HepG2 (cell line): Measurements from ENCODE around the gene BPIFA1. TPM values are rescaled to one million over a fixed set of nuclear protein-coding genes. Genes with fewer than 3 reads are reported as not detected.
A peak's percentile ranks its signal among the peaks of the same experiment; 100 is the strongest.

Experiments used
- BRF2 ChIP-seq: sonication (generic); formaldehyde crosslinking; IDR thresholded peaks from 2 replicates; pipeline ENCODE4 v1.8.1; 2022; ENCODE audit warnings: mild to moderate bottlenecking, missing genetic modification reagents
- JUNB ChIP-seq: sonication (generic); formaldehyde crosslinking; IDR thresholded peaks from 2 replicates; pipeline ENCODE4 v1.8.0; 2022; ENCODE audit warnings: missing genetic modification reagents, mild to moderate bottlenecking, borderline replicate concordance
- KDM3A ChIP-seq: IDR thresholded peaks from 2 replicates; pipeline ENCODE4 v1.6.1; 2018; ENCODE audit warnings: low read depth, missing compliant biosample characterization
- KLF16 ChIP-seq, 2 experiments: sonication (generic) in 1 of 2; formaldehyde crosslinking in 1 of 2; IDR thresholded peaks; 2 replicates each; pipeline versions ENCODE4 v1.6.1 to v1.8.0; 2016 to 2023; ENCODE audit warnings: missing genetic modification reagents in 2 of 2, missing compliant biosample characterization in 1 of 2
- NFYB ChIP-seq: sonication (generic); formaldehyde crosslinking; IDR thresholded peaks from 2 replicates; pipeline ENCODE4 v1.4.0; 2020; ENCODE audit warnings: missing genetic modification reagents
- PPARG ChIP-seq: conservative IDR thresholded peaks from 2 replicates; pipeline ENCODE4 v1.6.1; 2016; ENCODE audit warnings: missing biosample characterization, missing genetic modification reagents
- REL ChIP-seq: sonication (generic); formaldehyde crosslinking; conservative IDR thresholded peaks from 2 replicates; pipeline ENCODE4 v1.8.0; 2022; ENCODE audit warnings: mild to moderate bottlenecking, missing genetic modification reagents, moderate library complexity
- REPIN1 ChIP-seq: sonication (generic); formaldehyde crosslinking; IDR thresholded peaks from 2 replicates; pipeline ENCODE4 v1.8.0; 2022; ENCODE audit warnings: missing genetic modification reagents, low read depth, mild to moderate bottlenecking, borderline replicate concordance
- SIX1 ChIP-seq: sonication (generic); formaldehyde crosslinking; IDR thresholded peaks from 2 replicates; pipeline ENCODE4 v1.4.0; 2020; ENCODE audit warnings: missing genetic modification reagents, borderline replicate concordance
- ZBTB20 ChIP-seq: sonication (generic); formaldehyde crosslinking; IDR thresholded peaks from 2 replicates; pipeline ENCODE4 v1.8.1; 2023; ENCODE audit warnings: missing genetic modification reagents, low read depth, mild to moderate bottlenecking, borderline replicate concordance
- ZBTB21 ChIP-seq: sonication (generic); formaldehyde crosslinking; IDR thresholded peaks from 2 replicates; pipeline ENCODE4 v1.4.0; 2020; ENCODE audit warnings: missing genetic modification reagents
- ZBTB7A ChIP-seq: sonication (generic); formaldehyde crosslinking; IDR thresholded peaks from 2 replicates; pipeline ENCODE4 v1.8.0; 2022; ENCODE audit warnings: mild to moderate bottlenecking, missing genetic modification reagents
- ZC3H13 ChIP-seq: sonication (generic); formaldehyde crosslinking; IDR thresholded peaks from 2 replicates; pipeline ENCODE4 v1.8.1; 2023; ENCODE audit warnings: mild to moderate bottlenecking, missing genetic modification reagents, moderate library complexity
- ZMYM4 ChIP-seq: sonication (generic); formaldehyde crosslinking; IDR thresholded peaks from 2 replicates; pipeline ENCODE4 v1.8.1; 2023; ENCODE audit warnings: mild to moderate bottlenecking, missing genetic modification reagents
- ZNF274 ChIP-seq: sonication (generic); formaldehyde crosslinking; IDR thresholded peaks from 2 replicates; pipeline ENCODE4 v1.5.1; 2020; ENCODE audit warnings: mild to moderate bottlenecking, missing genetic modification reagents
- ZNF33A ChIP-seq: sonication (generic); formaldehyde crosslinking; IDR thresholded peaks from 2 replicates; pipeline ENCODE4 v1.5.1; 2020; ENCODE audit warnings: missing genetic modification reagents, mild to moderate bottlenecking, moderate library complexity, borderline replicate concordance
- ZNF414 ChIP-seq: sonication (generic); formaldehyde crosslinking; IDR thresholded peaks from 2 replicates; pipeline ENCODE4 v1.5.0; 2020; ENCODE audit warnings: missing genetic modification reagents
- ZNF446 ChIP-seq: sonication (generic); formaldehyde crosslinking; IDR thresholded peaks from 2 replicates; pipeline ENCODE4 v1.5.0; 2020; ENCODE audit warnings: mild to moderate bottlenecking, missing genetic modification reagents
- ZNF496 ChIP-seq: sonication (generic); formaldehyde crosslinking; IDR thresholded peaks from 2 replicates; pipeline ENCODE4 v1.8.1; 2023; ENCODE audit warnings: mild to moderate bottlenecking, moderate library complexity, missing genetic modification reagents; ENCODE audit not compliant: insufficient replicate concordance
- ZNF546 ChIP-seq: sonication (generic); formaldehyde crosslinking; conservative IDR thresholded peaks from 2 replicates; pipeline ENCODE4 v1.8.1; 2023; ENCODE audit warnings: mild to moderate bottlenecking, missing genetic modification reagents
- ZNF652 ChIP-seq: IDR thresholded peaks from 2 replicates; pipeline ENCODE4 v1.6.1; 2016; ENCODE audit warnings: low read depth, borderline replicate concordance
- polyA plus RNA-seq, 8 experiments: library from polyadenylated mRNA; depleted of rRNA in 3 of 8; stranded (reverse) in 7 of 8; unstranded in 1 of 8; fragments of >200 nt; fragmentation: Illumina TruSeq in 4 of 8; extraction: Trizol in 4 of 8; gene quantifications; 2 replicates each; pipeline versions ENCODE4 v1.2.1 to v1.2.3, GENCODE V29; 2011 to 2016; ENCODE audit warnings: low read depth in 4 of 8, missing spikeins in 1 of 8, mixed read lengths in 1 of 8; ENCODE audit not compliant: insufficient read depth in 1 of 8
- total RNA-seq, 5 experiments: library from RNA; depleted of rRNA; stranded (reverse); fragments of >200 nt; fragmentation: Illumina TruSeq; extraction: Trizol; gene quantifications; 2 replicates each; pipeline ENCODE4 v1.2.3, GENCODE V29; 2016; ENCODE audit warnings: low read depth in 1 of 5
- TF ChIP-seq, protein P1 (sequence below), 2 experiments: sonication (generic) in 1 of 2; formaldehyde crosslinking in 1 of 2; IDR thresholded peaks; 2 replicates each; pipeline versions ENCODE4 v1.4.0 to v1.6.1; 2016 to 2020; ENCODE audit warnings: borderline replicate concordance in 1 of 2, low read depth in 1 of 2, mild to moderate bottlenecking in 1 of 2, missing genetic modification reagents in 1 of 2

Gene BPIFA1
- total and polyA plus RNA-seq, 2 of the 13 experiments (the other 11 are each of a cell fraction or from before 2014, with no cell fraction given), result not detected

DNA sequence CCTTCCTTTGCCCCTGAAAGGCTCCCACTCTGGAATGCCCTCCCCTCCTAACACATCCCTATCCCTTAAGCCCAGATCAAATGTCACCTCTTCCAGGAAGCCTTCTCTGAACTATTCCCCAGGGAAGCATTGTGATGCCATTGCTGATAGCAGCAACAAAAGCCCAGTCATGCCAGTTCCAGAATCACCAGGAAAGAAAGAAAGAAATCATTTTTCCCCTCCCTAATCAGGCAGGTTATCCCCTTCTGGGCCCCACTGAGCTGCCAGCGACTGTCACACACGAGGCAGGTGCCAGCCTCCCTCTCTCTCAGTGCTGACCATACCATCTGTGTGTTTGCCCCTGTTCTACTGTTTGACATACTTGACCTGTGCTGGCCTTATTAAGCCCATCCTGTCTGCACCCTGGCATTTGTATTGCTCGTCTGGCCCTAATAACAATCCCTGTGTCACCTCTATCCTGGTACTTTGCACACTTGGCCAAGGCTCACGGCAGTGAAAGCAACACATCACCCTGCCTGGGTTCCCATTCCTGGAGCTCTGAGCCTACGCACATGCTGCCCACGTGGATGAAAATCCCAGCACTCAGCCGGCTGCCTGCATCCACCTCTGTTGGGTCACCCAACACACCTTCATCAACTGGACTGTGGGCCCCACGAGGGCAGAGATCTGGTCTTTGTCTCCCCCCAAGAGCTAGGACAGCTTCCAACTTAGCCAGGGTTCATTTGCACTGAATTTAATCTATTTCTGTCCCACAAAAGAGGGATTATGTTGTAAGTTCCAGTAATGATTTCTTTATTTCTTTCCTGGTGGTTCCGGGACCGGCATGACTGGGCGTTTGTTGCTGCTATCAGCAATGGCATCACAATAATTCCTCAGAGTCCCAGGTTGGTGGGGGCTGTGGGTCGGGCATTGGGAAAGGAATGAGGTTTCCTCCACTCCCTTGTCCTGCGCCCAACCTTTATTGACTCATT lies 42.0 kb downstream of the BPIFA1 start (continued):
- 0 out of 2 replicates have a peak, but pooled peaks have one; percentile 68 for TF ChIP-seq ZMYM4 (CRISPR knock-in tag)
- TF ChIP-seq BRF2, result no peak
- TF ChIP-seq ZNF33A (CRISPR knock-in tag), result no peak
- 0 out of 2 replicates have a peak, but pooled peaks have one; percentile 39 for TF ChIP-seq ZC3H13 (CRISPR knock-in tag)
- no peak; the same call in 1 of the 2 replicates for TF ChIP-seq PPARG
- TF ChIP-seq SIX1 (CRISPR knock-in tag), result peak; percentile 50; the same call in 1 of the 2 replicates
- TF ChIP-seq, protein P1, sequence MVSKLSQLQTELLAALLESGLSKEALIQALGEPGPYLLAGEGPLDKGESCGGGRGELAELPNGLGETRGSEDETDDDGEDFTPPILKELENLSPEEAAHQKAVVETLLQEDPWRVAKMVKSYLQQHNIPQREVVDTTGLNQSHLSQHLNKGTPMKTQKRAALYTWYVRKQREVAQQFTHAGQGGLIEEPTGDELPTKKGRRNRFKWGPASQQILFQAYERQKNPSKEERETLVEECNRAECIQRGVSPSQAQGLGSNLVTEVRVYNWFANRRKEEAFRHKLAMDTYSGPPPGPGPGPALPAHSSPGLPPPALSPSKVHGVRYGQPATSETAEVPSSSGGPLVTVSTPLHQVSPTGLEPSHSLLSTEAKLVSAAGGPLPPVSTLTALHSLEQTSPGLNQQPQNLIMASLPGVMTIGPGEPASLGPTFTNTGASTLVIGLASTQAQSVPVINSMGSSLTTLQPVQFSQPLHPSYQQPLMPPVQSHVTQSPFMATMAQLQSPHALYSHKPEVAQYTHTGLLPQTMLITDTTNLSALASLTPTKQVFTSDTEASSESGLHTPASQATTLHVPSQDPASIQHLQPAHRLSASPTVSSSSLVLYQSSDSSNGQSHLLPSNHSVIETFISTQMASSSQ (IDR thresholded peaks at IDR 0.05; ENCODE audit: low read depth), result no peak
- TF ChIP-seq, protein P1 (CRISPR knock-in tag; IDR thresholded peaks at IDR 0.05; ENCODE audit: borderline replicate concordance), result peak; percentile 42; the same call in 1 of the 2 replicates
- no peak for TF ChIP-seq ZNF496 (CRISPR knock-in tag)
- peak; percentile 94 for TF ChIP-seq ZNF274 (CRISPR knock-in tag)
- TF ChIP-seq ZBTB7A (CRISPR knock-in tag), result peak; percentile 85
- no peak for TF ChIP-seq NFYB (CRISPR knock-in tag)
- TF ChIP-seq ZNF446, result peak; percentile 69; the same call in 1 of the 2 replicates
- peak; percentile 80 for TF ChIP-seq ZNF546
- 0 out of 2 replicates have a peak, but pooled peaks have one; percentile 71 for TF ChIP-seq KDM3A (CRISPR knock-in tag)
- 0 out of 2 replicates have a peak, but pooled peaks have one; percentile 22 for TF ChIP-seq ZNF652
- TF ChIP-seq ZBTB21, result no peak
- TF ChIP-seq ZBTB20 (CRISPR knock-in tag), result peak; percentile 87; the same call in 1 of the 2 replicates
- TF ChIP-seq ZNF414, result 0 out of 2 replicates have a peak, but pooled peaks have one; percentile 74
- peak; percentile 68; the same call in 1 of the 2 replicates for TF ChIP-seq REPIN1 (CRISPR knock-in tag)
- TF ChIP-seq REL (CRISPR knock-in tag), result no peak
- no peak for TF ChIP-seq JUNB
- TF ChIP-seq KLF16 (CRISPR knock-in tag; IDR thresholded peaks at IDR 0.05), result peak in 1 of 2 experiments; percentile 96; a peak in 2 of 4 replicates
